Inflammatory macrophage treated with lipopolysaccharide for 1 hour (primary cell): ENCODE measurements around the gene MAMDC2.
"Not testable (repeated sequence)": the region's sequence is repeated elsewhere in the genome, so short reads cannot be mapped to it uniquely, and the experiment has no call there.

Experiments
- DNase-seq, 2 donors: peaks; one replicate each; pipeline ENCODE4 v3.0.0-alpha.2; 2020 to 2022

MAMDC2 gene

GRCh38 chr9:70220216-70220615, 176.6 kb downstream of the MAMDC2 start:
- no peak for DNase-seq

GRCh38 chr9:70222354-70222753, 178.7 kb downstream of the MAMDC2 start:
- no peak for DNase-seq

- no peak for DNase-seq
These were observed 184.5 kb downstream of the MAMDC2 start for GRCh38 chr9:70228118-70228517.

GRCh38 chr9:70228611-70229010, 185.0 kb downstream of the MAMDC2 start:
- DNase-seq = no peak

GRCh38 chr9:70229026-70229425, 185.4 kb downstream of the MAMDC2 start:
- DNase-seq = no peak

- peak in 1 of 2 donors; percentile 3 for DNase-seq
These were observed 185.9 kb downstream of the MAMDC2 start for GRCh38 chr9:70229579-70229978.

GRCh38 chr9:70232476-70232875, 188.8 kb downstream of the MAMDC2 start:
- DNase-seq = no peak

- not testable (repeated sequence) for DNase-seq
These were observed 190.6 kb downstream of the MAMDC2 start for GRCh38 chr9:70234208-70234607.

GRCh38 chr9:70245952-70246351, 202.3 kb downstream of the MAMDC2 start:
- not testable (repeated sequence) for DNase-seq

- no peak for DNase-seq
These were observed 206.6 kb downstream of the MAMDC2 start for GRCh38 chr9:70250221-70250620.

- DNase-seq = no peak
These were observed 211.8 kb downstream of the MAMDC2 start for GRCh38 chr9:70255486-70255885.

GRCh38 chr9:70256123-70256551, 212.5 kb downstream of the MAMDC2 start:
- DNase-seq = no peak

GRCh38 chr9:70257502-70257901, 213.9 kb downstream of the MAMDC2 start:
- DNase-seq = no peak

- DNase-seq = peak; percentile 31 to 35
These were observed 214.5 kb downstream of the MAMDC2 start for GRCh38 chr9:70257991-70258691.

- peak; percentile 86 to 93 for DNase-seq
These were observed 215.3 kb downstream of the MAMDC2 start, which contains the start of gene SMC5 for GRCh38 chr9:70258692-70259511. SMC5 (plus strand) TSS chr9:70258978; CDS start chr9:70259079, 101 bp downstream.

GRCh38 chr9:70259512-70259802, 215.8 kb downstream of the MAMDC2 start:
- no peak for DNase-seq

GRCh38 chr9:70260007-70260443, 216.4 kb downstream of the MAMDC2 start:
- no peak for DNase-seq

GRCh38 chr9:70260606-70261005, 217.0 kb downstream of the MAMDC2 start:
- DNase-seq = no peak

GRCh38 chr9:70261131-70261870, 217.7 kb downstream of the MAMDC2 start:
- DNase-seq = no peak

- DNase-seq = no peak
These were observed 218.7 kb downstream of the MAMDC2 start for GRCh38 chr9:70262366-70262765.

GRCh38 chr9:70262948-70263347, 219.3 kb downstream of the MAMDC2 start:
- DNase-seq = no peak

- DNase-seq = no peak
These were observed 219.8 kb downstream of the MAMDC2 start for GRCh38 chr9:70263421-70263820.
